H9 (cell line): Measurements from ENCODE around the gene MTTP. TPM values are rescaled to one million over a fixed set of nuclear protein-coding genes. Genes with fewer than 3 reads are reported as not detected.

ENCODE experiments used
- DNase-seq: peaks from one replicate; pipeline ENCODE4 v3.0.0-alpha.2; 2017
- H2AFZ ChIP-seq: one replicate; pipeline ENCODE4 v1.6.1; 2013; ENCODE audit warnings: mild to moderate bottlenecking, low read length, control low read depth, moderate library complexity
- H2AK5ac ChIP-seq: 2 replicates; pipeline ENCODE4 v1.6.1; 2013; ENCODE audit warnings: low read length, control low read depth, mixed read lengths; ENCODE audit not compliant: insufficient read length
- H2BK120ac ChIP-seq: one replicate; pipeline ENCODE4 v1.6.1; 2013; ENCODE audit warnings: low read depth, mild to moderate bottlenecking, low read length, control low read depth, inconsistent platforms; ENCODE audit not compliant: poor library complexity, severe bottlenecking
- H2BK12ac ChIP-seq: 2 replicates; pipeline ENCODE4 v1.6.1; 2013; ENCODE audit warnings: low read length, control low read depth, mixed read lengths, low read depth; ENCODE audit not compliant: insufficient read length
- H2BK15ac ChIP-seq: 2 replicates; pipeline ENCODE4 v1.6.1; 2013; ENCODE audit warnings: low read depth, low read length, control low read depth
- H2BK20ac ChIP-seq: one replicate; pipeline ENCODE4 v1.6.1; 2013; ENCODE audit warnings: low read depth, mild to moderate bottlenecking, low read length, control low read depth, inconsistent platforms; ENCODE audit not compliant: poor library complexity, severe bottlenecking
- H2BK5ac ChIP-seq: 2 replicates; pipeline ENCODE4 v1.6.1; 2013; ENCODE audit warnings: low read length, control low read depth, mixed read lengths; ENCODE audit not compliant: insufficient read length
- H3K14ac ChIP-seq: 2 replicates; pipeline ENCODE4 v1.6.1; 2013; ENCODE audit warnings: low read length, control low read depth; ENCODE audit not compliant: insufficient read depth
- H3K18ac ChIP-seq: 2 replicates; pipeline ENCODE4 v1.6.1; 2013; ENCODE audit warnings: low read depth, mild to moderate bottlenecking, mixed read lengths, low read length, control low read depth; ENCODE audit not compliant: insufficient read length
- H3K23ac ChIP-seq: 2 replicates; pipeline ENCODE4 v1.6.1; 2013; ENCODE audit warnings: low read length, control low read depth, mixed read lengths, low read depth; ENCODE audit not compliant: insufficient read length
- H3K23me2 ChIP-seq: 2 replicates; pipeline ENCODE4 v1.6.1; 2013; ENCODE audit warnings: low read depth, mild to moderate bottlenecking, mixed read lengths, low read length, control low read depth; ENCODE audit not compliant: insufficient read length, poor library complexity, severe bottlenecking
- H3K27ac ChIP-seq: 2 replicates; pipeline ENCODE4 v1.5.1; 2013; ENCODE audit warnings: low read length, control low read depth, mixed read lengths, low read depth; ENCODE audit not compliant: insufficient read length
- H3K27me3 ChIP-seq: 2 replicates; pipeline ENCODE4 v1.6.1; 2013; ENCODE audit warnings: low read length, control low read depth, inconsistent platforms; ENCODE audit not compliant: insufficient read depth
- H3K4ac ChIP-seq: 2 replicates; pipeline ENCODE4 v1.6.1; 2013; ENCODE audit warnings: low read depth, mild to moderate bottlenecking, control low read depth, inconsistent platforms, low read length, moderate library complexity
- H3K4me1 ChIP-seq: 2 replicates; pipeline ENCODE4 v1.6.1; 2013; ENCODE audit warnings: low read length, control low read depth, inconsistent platforms; ENCODE audit not compliant: insufficient read depth
- H3K4me2 ChIP-seq: 2 replicates; pipeline ENCODE4 v1.6.1; 2013; ENCODE audit warnings: low read length, control low read depth, mixed read lengths; ENCODE audit not compliant: insufficient read length, insufficient read depth
- H3K56ac ChIP-seq: 2 replicates; pipeline ENCODE4 v1.6.1; 2013; ENCODE audit warnings: low read depth, mild to moderate bottlenecking, mixed read lengths, low read length, control low read depth; ENCODE audit not compliant: insufficient read length
- H3K79me1 ChIP-seq: 2 replicates; pipeline ENCODE4 v1.6.1; 2013; ENCODE audit warnings: low read depth, mild to moderate bottlenecking, moderate library complexity, low read length, control low read depth, inconsistent platforms; ENCODE audit not compliant: insufficient read depth, poor library complexity, severe bottlenecking
- H3K79me2 ChIP-seq: 2 replicates; pipeline ENCODE4 v1.6.1; 2013; ENCODE audit warnings: low read length, control low read depth, inconsistent platforms; ENCODE audit not compliant: insufficient read depth
- H3K9ac ChIP-seq: 2 replicates; pipeline ENCODE4 v1.6.1; 2013; ENCODE audit warnings: low read length, control low read depth, mixed read lengths; ENCODE audit not compliant: insufficient read length; ENCODE audit errors: extremely low read depth
- H3K9me3 ChIP-seq: one replicate; pipeline ENCODE4 v1.6.1; 2013; ENCODE audit warnings: low read depth, low read length, inconsistent platforms; ENCODE audit not compliant: control insufficient read depth
- H3T11ph ChIP-seq: one replicate; pipeline ENCODE4 v1.6.1; 2013; ENCODE audit warnings: mild to moderate bottlenecking, low read length, control low read depth, inconsistent platforms
- H4K20me1 ChIP-seq: one replicate; pipeline ENCODE4 v1.6.1; 2013; ENCODE audit not compliant: control insufficient read depth, insufficient read length, insufficient read depth
- H4K5ac ChIP-seq: 2 replicates; pipeline ENCODE4 v1.6.1; 2013; ENCODE audit warnings: low read depth, mild to moderate bottlenecking, mixed read lengths, low read length, control low read depth; ENCODE audit not compliant: insufficient read length
- H4K8ac ChIP-seq: replicated peaks from 2 replicates; pipeline ENCODE4 v1.6.1; 2013; ENCODE audit warnings: low read length, control low read depth, mixed read lengths, low read depth; ENCODE audit not compliant: insufficient read length
- H4K91ac ChIP-seq: 2 replicates; pipeline ENCODE4 v1.6.1; 2013; ENCODE audit warnings: low read depth, mild to moderate bottlenecking, moderate library complexity, mixed read lengths, low read length, control low read depth; ENCODE audit not compliant: insufficient read length
- H3K27ac Mint-ChIP-seq, 3 experiments: 2 replicates in 2 of 3; 3 replicates in 1 of 3; pipeline ENCODE4 v1.8.0; 2020 to 2021; ENCODE audit warnings: mixed read lengths in 3 of 3, mild to moderate bottlenecking in 1 of 3, moderate library complexity in 1 of 3
- H3K27me3 Mint-ChIP-seq: 2 replicates; pipeline ENCODE4 v1.8.0; 2021; ENCODE audit warnings: low read depth, mild to moderate bottlenecking, moderate library complexity, mixed read lengths
- H3K36me3 Mint-ChIP-seq, 3 experiments: 2 replicates in 2 of 3; 3 replicates in 1 of 3; pipeline ENCODE4 v1.8.0; 2020 to 2021; ENCODE audit warnings: low read depth in 3 of 3, mixed read lengths in 3 of 3; ENCODE audit not compliant: insufficient read depth in 1 of 3
- H3K4me1 Mint-ChIP-seq, 2 experiments: 2 replicates each; pipeline ENCODE4 v1.8.0; 2020; ENCODE audit warnings: mixed read lengths in 2 of 2
- H3K4me3 Mint-ChIP-seq, 2 experiments: 2 replicates in 1 of 2; 3 replicates in 1 of 2; pipeline ENCODE4 v1.8.0; 2020 to 2021; ENCODE audit warnings: mild to moderate bottlenecking in 2 of 2, mixed read lengths in 2 of 2, moderate library complexity in 1 of 2
- H3K9me3 Mint-ChIP-seq, 2 experiments: 2 replicates in 1 of 2; 3 replicates in 1 of 2; pipeline ENCODE4 v1.8.0; 2020; ENCODE audit warnings: mild to moderate bottlenecking in 2 of 2, mixed read lengths in 2 of 2, moderate library complexity in 1 of 2
- CTCF ChIP-seq: fragments of 200-600 bp; sonication (generic); conservative IDR thresholded peaks from 3 replicates; pipeline ENCODE4 v1.8.0; 2021; ENCODE audit warnings: antibody characterized with exemption, mild to moderate bottlenecking
- WGBS: extraction: QIAGEN DNeasy Blood & Tissue Kit; methylation state at CpG from one replicate; pipeline ENCODE4 v1.1.7; 2013; ENCODE audit warnings: missing lambda C conversion rate, low lambda C conversion rate, mixed read lengths; ENCODE audit not compliant: insufficient read length; ENCODE audit errors: extremely low coverage; 5-methylcytosine and 5-hydroxymethylcytosine counted together
- total RNA-seq: library from RNA; stranded (reverse); gene quantifications from 2 replicates; pipeline ENCODE4 v1.2.1, GENCODE V29; 2021

MTTP gene
- total RNA-seq, 1 experiment from 2014 or later: 0.46 TPM

- no peak overlapping the region for H3K14ac ChIP-seq
- no peak overlapping the region for H4K5ac ChIP-seq
- TF ChIP-seq CTCF: no peak
- H3K56ac ChIP-seq: no peak overlapping the region
- H4K20me1 ChIP-seq: no peaks in the 10 kb centered on the region
- H3K23me2 ChIP-seq: no peaks in the 10 kb centered on the region
- H3K36me3 Mint-ChIP-seq: no peaks in the 10 kb centered on the region
- H2BK12ac ChIP-seq: no peak overlapping the region
- H3K79me2 ChIP-seq: no peaks in the 10 kb centered on the region
- DNase-seq: no peak
- no peaks in the 10 kb centered on the region for H3K27me3 Mint-ChIP-seq
- no peaks in the 10 kb centered on the region for H3K79me1 ChIP-seq
- peaks cover 3% of the 10 kb centered on the region in 2 experiments; a peak in 2 of 4 replicates for H3K4me1 Mint-ChIP-seq
- no peak overlapping the region for H2BK5ac ChIP-seq
- H3K9me3 Mint-ChIP-seq: peaks cover 0 to 3% of the 10 kb centered on the region in 2 experiments; a peak in 3 of 5 replicates
- H3K27ac ChIP-seq: no peak overlapping the region
- H3T11ph ChIP-seq: no peak overlapping the region
- no peak overlapping the region for H3K4ac ChIP-seq
- no peak overlapping the region for H3K4me3 Mint-ChIP-seq
- no peak overlapping the region for H3K9ac ChIP-seq
- H2BK120ac ChIP-seq: no peak overlapping the region
- WGBS: no CpG with 5 or more reads among the region's 2 CpGs
- no peaks in the 10 kb centered on the region for H3K27me3 ChIP-seq
- H3K18ac ChIP-seq: no peak overlapping the region
- no peak overlapping the region for H3K4me2 ChIP-seq
- no peak overlapping the region for H2AFZ ChIP-seq
- no peak overlapping the region for H2BK15ac ChIP-seq
- no peak overlapping the region for H4K91ac ChIP-seq
- no peak overlapping the region for H4K8ac ChIP-seq
- no peaks in the 10 kb centered on the region for H3K4me1 ChIP-seq
- H2BK20ac ChIP-seq: no peak overlapping the region
- no peak overlapping the region for H2AK5ac ChIP-seq
- no peak overlapping the region for H3K23ac ChIP-seq
- H3K9me3 ChIP-seq: no peaks in the 10 kb centered on the region
- no peak overlapping the region for H3K27ac Mint-ChIP-seq
Measured at GRCh38 chr4:99536848-99537247, 37.8 kb upstream of the MTTP start.
